RWPE2 (cell line): ENCODE results near the gene KLK15.

Experiments
- ATAC-seq: fragments of 200-7000 bp; cut with Tn5 transposase; 3 replicates; pipeline ENCODE4 v1.9.1; 2021; ENCODE audit warnings: low read depth
- DNase-seq: peaks from one replicate; pipeline ENCODE4 v3.0.0-alpha.2; 2020; ENCODE audit warnings: low spot score
- H3K27ac ChIP-seq: fragments of 450-650 bp; 2 replicates; pipeline ENCODE4 v1.5.1; 2017; ENCODE audit warnings: mild to moderate bottlenecking; ENCODE audit not compliant: poor library complexity, severe bottlenecking
- H3K27me3 ChIP-seq: fragments of 250-450 bp; sonication (Bioruptor Pico); 2 replicates; pipeline ENCODE4 v1.5.1; 2021; ENCODE audit warnings: mild to moderate bottlenecking, moderate library complexity; ENCODE audit not compliant: insufficient read depth, poor library complexity, severe bottlenecking
- H3K36me3 ChIP-seq: fragments of 250-450 bp; sonication (Bioruptor Pico); 2 replicates; pipeline ENCODE4 v1.5.1; 2020; ENCODE audit warnings: low read depth, mild to moderate bottlenecking, moderate library complexity
- H3K4me1 ChIP-seq: fragments of 250-450 bp; sonication (Bioruptor Pico); 2 replicates; pipeline ENCODE4 v1.5.1; 2021; ENCODE audit warnings: mild to moderate bottlenecking, moderate library complexity; ENCODE audit not compliant: insufficient read depth, poor library complexity, severe bottlenecking
- H3K4me3 ChIP-seq: fragments of 250-450 bp; sonication (Bioruptor Pico); 2 replicates; pipeline ENCODE4 v1.5.1; 2021; ENCODE audit warnings: mild to moderate bottlenecking, moderate library complexity; ENCODE audit not compliant: severe bottlenecking
- H3K9me3 ChIP-seq: fragments of 250-450 bp; sonication (Bioruptor Pico); 2 replicates; pipeline ENCODE4 v1.5.1; 2021; ENCODE audit warnings: mild to moderate bottlenecking, moderate library complexity; ENCODE audit not compliant: severe bottlenecking
- TF ChIP-seq, protein P1 (sequence below): fragments of 450-650 bp; IDR thresholded peaks from one replicate; pipeline ENCODE4 v1.5.1; 2017; ENCODE audit warnings: mild to moderate bottlenecking, moderate library complexity; ENCODE audit not compliant: poor library complexity, severe bottlenecking

Gene KLK15

DNA sequence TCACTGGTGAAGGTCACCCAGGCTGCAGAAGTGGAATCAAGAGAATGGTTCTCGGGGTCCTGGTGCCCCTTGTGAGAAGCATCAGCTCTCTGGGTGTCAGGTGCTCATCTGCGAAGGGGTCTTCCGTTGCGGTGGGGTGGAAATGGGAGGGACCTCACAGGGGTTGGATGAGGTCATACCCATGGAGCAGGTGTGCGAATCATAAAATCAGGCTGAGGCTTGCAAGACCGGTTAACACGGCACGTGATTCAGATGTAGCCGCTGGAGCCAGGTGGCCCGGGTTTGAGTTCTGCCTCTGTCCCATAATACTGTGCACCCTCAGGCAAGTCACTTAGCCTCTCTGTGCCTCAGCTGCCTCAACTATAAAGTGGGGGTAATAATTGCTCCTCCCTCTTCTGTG, 3.9 kb upstream of the KLK15 start:
- H3K27ac ChIP-seq, result no peak overlapping the region
- no peak for ATAC-seq
- no peaks in the 10 kb centered on the region for H3K9me3 ChIP-seq
- no peaks in the 10 kb centered on the region for H3K27me3 ChIP-seq
- DNase-seq, result no peak
- H3K4me1 ChIP-seq, result peaks cover 3% of the 10 kb centered on the region
- H3K4me3 ChIP-seq, result no peak overlapping the region
- TF ChIP-seq, protein P1, sequence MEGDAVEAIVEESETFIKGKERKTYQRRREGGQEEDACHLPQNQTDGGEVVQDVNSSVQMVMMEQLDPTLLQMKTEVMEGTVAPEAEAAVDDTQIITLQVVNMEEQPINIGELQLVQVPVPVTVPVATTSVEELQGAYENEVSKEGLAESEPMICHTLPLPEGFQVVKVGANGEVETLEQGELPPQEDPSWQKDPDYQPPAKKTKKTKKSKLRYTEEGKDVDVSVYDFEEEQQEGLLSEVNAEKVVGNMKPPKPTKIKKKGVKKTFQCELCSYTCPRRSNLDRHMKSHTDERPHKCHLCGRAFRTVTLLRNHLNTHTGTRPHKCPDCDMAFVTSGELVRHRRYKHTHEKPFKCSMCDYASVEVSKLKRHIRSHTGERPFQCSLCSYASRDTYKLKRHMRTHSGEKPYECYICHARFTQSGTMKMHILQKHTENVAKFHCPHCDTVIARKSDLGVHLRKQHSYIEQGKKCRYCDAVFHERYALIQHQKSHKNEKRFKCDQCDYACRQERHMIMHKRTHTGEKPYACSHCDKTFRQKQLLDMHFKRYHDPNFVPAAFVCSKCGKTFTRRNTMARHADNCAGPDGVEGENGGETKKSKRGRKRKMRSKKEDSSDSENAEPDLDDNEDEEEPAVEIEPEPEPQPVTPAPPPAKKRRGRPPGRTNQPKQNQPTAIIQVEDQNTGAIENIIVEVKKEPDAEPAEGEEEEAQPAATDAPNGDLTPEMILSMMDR, result no peak
- no peaks in the 10 kb centered on the region for H3K36me3 ChIP-seq

DNA sequence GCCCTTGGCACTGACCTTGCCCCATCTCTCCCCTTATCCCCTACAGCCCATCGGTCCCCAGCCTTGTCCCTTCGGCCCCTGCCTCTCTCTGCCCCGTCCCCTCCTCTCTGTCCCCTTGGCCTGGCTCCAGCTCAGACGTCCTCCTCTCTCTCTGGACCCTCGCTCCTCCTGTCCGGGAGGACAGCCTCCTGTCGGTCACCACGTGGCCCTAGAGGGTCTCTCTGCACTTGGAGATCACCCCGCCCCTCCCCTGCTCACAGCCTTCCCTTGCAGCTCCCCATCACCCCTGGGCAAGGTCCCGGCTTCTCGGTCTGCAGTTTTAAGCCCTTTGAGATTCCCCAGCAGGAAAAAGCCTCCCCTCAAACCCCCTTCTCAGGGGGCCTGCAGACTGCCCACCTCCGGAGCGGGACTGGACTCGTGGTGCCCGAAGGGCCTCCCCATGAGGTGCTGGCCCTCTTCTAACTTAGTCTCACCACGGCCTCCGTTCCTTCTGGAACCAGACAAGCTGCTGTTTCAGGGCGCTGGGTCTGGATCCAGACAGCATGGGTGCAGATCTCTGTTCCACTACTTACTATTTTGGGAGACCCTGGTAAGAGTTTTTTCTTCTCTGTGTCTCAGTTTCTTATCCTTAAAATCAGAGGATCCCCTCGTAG, 3.3 kb upstream of the KLK15 start:
- Histone ChIP-seq H3K27me3 (no peaks in the 10 kb centered on the region), H3K36me3 (no peaks in the 10 kb centered on the region)

DNA sequence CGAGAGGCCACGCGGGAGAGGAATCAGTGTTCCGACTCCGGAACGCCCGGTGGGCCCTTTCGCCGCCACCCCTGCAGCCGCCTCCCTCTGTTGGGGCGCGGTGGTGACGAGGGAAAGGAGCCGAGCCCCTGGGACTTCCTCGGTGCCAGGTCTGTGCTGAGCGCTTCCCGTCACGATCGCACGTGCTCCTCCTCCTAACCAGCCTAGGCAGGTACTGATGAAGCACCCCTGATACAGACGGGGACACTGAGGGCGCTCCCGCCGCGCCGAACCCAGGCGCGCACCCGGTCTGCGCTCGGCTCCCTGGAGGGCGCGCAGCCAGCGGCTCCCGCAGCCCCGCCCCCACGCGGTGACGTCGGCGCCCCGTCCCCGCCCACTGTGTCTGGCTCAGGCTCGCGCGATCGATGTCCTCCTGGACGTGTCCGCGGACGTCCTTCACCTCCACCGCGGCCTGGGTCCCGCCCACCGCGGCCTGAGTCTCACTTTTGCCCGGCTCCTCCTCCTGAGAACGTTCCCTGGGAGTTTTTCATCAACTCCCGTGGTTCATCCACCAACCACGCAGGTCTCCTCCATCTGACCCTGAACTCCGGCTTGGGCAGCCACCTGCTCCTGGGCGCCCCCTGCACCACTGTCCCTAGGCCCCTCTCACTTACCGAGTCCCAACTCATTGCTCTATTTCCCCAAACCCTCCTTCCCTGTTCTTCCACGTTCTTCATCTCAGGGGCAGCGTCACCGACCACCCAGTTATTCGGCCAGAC, 2.6 kb upstream of the KLK15 start:
- H3K9me3 ChIP-seq, result no peaks in the 10 kb centered on the region
- H3K27ac ChIP-seq, result no peak overlapping the region
- DNase-seq (no peak), ATAC-seq (peak; percentile 87)
- TF ChIP-seq, protein P1, result no peak
- H3K4me1 ChIP-seq, result peaks cover 3% of the 10 kb centered on the region
- no peaks in the 10 kb centered on the region for H3K27me3 ChIP-seq
- peak overlapping the region; percentile 37 for H3K4me3 ChIP-seq
- no peaks in the 10 kb centered on the region for H3K36me3 ChIP-seq

More for the DNA sequence above, 3.3 kb upstream of the KLK15 start:
- Histone ChIP-seq H3K4me1 (peaks cover 3% of the 10 kb centered on the region), H3K27ac (no peak overlapping the region), H3K4me3 (no peak overlapping the region), H3K9me3 (no peaks in the 10 kb centered on the region)
- ATAC-seq, result no peak
- TF ChIP-seq, protein P1, result no peak
- no peak for DNase-seq

DNA sequence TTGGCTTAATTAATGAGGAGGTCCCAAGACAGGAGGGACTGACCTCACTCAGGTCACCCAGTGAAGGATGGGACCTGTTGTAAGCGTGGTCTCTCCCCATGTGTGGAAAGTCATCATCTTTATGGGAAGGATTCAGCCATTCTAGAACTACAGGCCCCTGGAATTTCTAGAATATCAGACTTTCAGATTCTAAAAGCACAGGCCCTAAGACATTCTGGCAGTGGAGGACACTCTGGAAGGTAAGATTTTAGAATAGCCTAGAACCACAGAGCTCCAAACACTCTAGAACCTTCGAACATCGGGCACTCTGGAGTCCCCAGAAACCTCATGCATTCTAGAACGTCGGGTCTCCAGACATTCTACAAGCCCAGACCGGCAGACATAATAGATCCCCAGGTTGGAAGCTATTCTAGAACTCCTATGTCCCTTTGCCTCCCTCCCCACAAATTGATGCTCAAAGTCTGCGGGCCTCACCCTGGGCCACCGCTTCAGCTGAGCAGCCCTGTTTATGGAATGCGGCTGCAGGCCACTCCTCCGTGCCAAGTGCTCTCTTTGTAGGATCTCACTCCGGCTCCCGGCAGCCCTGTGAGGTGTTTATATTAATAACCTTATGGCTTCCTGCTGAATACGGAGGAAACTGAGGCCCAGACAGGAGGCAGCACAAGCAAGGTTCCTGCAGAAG, 1.9 kb upstream of the KLK15 start:
- Histone ChIP-seq H3K9me3 (no peaks in the 10 kb centered on the region), H3K27me3 (no peaks in the 10 kb centered on the region), H3K27ac (no peak overlapping the region), H3K4me1 (peaks cover 3% of the 10 kb centered on the region), H3K36me3 (no peaks in the 10 kb centered on the region), H3K4me3 (peak overlapping the region; percentile 37)
- TF ChIP-seq, protein P1, result no peak
- peak; percentile 35 for ATAC-seq
- DNase-seq, result no peak
